Keratinocyte (primary cell): ENCODE measurements around the gene SDF4.
A peak's percentile ranks its signal among the peaks of the same experiment; 100 is the strongest.

Source experiments
- EZH2 ChIP-seq: IDR thresholded peaks from one replicate; pipeline ENCODE4 v1.6.1; 2012; ENCODE audit warnings: inconsistent platforms, mild to moderate bottlenecking, low read length, moderate library complexity
- TF ChIP-seq, protein P1 (sequence below), 3 experiments: IDR thresholded peaks in 1 of 3; conservative IDR thresholded peaks in 1 of 3; optimal IDR thresholded peaks in 1 of 3; 2 replicates in 2 of 3; 3 replicates in 1 of 3; pipeline versions ENCODE3 to v1.5.1; 2011; ENCODE audit warnings: low read length in 3 of 3, mild to moderate bottlenecking in 3 of 3, moderate library complexity in 2 of 3, control low read depth in 1 of 3, inconsistent platforms in 1 of 3; ENCODE audit not compliant: insufficient read depth in 2 of 3; ENCODE audit errors: extremely low read depth in 1 of 3

DNA sequence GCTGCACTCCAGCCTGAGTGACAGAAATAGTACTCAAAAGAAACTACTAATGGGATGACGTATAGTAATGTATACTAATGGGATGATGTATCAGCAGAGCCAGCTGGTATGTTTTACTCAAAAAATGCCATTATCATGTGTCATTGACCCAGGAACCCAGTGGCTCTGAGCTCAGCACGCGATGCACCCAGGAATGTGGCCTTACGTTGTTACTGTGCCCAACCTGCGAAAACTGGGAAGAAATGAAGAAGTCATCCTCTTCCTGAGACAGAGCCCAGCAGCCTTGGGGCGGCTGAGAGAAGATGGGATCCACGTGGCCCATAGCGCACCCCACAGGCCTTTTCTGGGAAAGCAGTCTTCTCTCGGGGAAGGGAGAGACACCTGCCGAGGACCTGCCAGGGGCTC, 33.1 kb upstream of the SDF4 start:
- TF ChIP-seq, protein P1, sequence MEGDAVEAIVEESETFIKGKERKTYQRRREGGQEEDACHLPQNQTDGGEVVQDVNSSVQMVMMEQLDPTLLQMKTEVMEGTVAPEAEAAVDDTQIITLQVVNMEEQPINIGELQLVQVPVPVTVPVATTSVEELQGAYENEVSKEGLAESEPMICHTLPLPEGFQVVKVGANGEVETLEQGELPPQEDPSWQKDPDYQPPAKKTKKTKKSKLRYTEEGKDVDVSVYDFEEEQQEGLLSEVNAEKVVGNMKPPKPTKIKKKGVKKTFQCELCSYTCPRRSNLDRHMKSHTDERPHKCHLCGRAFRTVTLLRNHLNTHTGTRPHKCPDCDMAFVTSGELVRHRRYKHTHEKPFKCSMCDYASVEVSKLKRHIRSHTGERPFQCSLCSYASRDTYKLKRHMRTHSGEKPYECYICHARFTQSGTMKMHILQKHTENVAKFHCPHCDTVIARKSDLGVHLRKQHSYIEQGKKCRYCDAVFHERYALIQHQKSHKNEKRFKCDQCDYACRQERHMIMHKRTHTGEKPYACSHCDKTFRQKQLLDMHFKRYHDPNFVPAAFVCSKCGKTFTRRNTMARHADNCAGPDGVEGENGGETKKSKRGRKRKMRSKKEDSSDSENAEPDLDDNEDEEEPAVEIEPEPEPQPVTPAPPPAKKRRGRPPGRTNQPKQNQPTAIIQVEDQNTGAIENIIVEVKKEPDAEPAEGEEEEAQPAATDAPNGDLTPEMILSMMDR (optimal IDR thresholded peaks at IDR 0.05 in 1 of 3, IDR thresholded peaks at IDR 0.05 in 1 of 3, conservative IDR thresholded peaks at IDR 0.05 in 1 of 3; ENCODE audit: extremely low read depth in 1 of 3, insufficient read depth in 2 of 3, low read length in 3 of 3): peak; percentile 57 to 58 (median 57)
- no peak for TF ChIP-seq EZH2
